ENCODE measurements around the gene CSPG4. TPM values are rescaled to one million over a fixed set of nuclear protein-coding genes. Genes with fewer than 3 reads are reported as not detected.
"Not testable (repeated sequence)": the region's sequence is repeated elsewhere in the genome, so short reads cannot be mapped to it uniquely, and the experiment has no call there.

The CSPG4 gene
- total and polyA plus RNA-seq, 2 donors: 1.5 to 4.9 TPM

DNA sequence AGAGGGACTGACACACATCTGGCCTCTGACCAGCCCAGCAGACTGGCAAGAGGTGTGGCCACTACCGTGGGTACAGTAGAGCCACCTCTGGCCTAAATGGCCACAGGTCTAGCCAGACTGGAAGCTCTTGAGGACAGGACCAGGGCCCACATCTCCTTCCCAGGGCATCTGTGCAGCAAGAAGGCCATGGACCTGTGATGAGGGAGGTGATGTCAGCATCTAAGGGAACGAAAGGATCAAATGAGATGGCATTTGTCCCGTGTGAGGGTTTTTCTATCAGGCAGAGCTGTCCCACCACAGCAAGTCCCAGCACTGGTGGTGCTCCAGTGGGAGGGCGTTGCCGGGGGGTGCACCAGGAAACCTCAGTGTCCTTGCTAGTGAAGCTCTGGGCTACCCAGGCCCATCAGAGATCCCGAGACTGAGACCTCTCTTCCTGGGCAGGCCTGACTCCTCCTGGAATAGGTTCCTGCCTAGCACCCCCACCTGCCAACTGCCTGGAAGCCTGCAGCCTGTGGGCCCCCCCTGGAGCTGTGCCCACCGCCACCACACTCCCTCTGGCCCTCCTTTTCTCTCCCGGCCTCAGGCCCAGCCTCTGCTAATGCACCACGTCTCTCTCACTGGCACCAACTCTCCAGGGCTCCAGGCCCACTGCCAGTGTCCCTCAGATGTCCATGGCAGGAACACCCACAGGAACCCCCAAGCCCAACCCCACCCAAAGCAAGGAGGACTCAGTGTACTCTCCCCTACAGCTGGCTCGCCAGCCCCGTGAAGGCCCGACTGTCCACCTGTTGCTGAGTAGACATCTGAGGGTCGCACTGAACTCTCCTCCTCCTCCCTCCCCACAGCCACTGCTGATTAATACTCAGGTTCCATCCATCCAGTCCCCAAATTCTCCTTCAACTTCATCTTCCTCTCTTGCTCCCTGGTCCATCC is 11.3 kb downstream of the CSPG4 start:
- H3K9me3 ChIP-seq (ENCODE audit: control insufficient read depth in 2 of 2, insufficient read depth in 1 of 2, low read length in 1 of 2); H3K4me1 ChIP-seq (ENCODE audit: control insufficient read depth in 2 of 2, insufficient read depth in 2 of 2, low read length in 2 of 2); H3K4me3 ChIP-seq (ENCODE audit: low read length in 2 of 2); H3K27me3 ChIP-seq (ENCODE audit: control insufficient read depth in 2 of 2, insufficient read depth in 1 of 2, low read length in 1 of 2); DNase-seq (ENCODE audit: low read depth in 6 of 9, low spot score in 9 of 9); H3K36me3 ChIP-seq (ENCODE audit: control insufficient read depth in 2 of 2, insufficient read depth in 2 of 2, low read length in 1 of 2); H3K27ac ChIP-seq (ENCODE audit: low read depth in 1 of 2, low read length in 1 of 2): not testable (repeated sequence)
- WGBS: 95% methylated on average over 13 of the region's 13 CpGs

DNA sequence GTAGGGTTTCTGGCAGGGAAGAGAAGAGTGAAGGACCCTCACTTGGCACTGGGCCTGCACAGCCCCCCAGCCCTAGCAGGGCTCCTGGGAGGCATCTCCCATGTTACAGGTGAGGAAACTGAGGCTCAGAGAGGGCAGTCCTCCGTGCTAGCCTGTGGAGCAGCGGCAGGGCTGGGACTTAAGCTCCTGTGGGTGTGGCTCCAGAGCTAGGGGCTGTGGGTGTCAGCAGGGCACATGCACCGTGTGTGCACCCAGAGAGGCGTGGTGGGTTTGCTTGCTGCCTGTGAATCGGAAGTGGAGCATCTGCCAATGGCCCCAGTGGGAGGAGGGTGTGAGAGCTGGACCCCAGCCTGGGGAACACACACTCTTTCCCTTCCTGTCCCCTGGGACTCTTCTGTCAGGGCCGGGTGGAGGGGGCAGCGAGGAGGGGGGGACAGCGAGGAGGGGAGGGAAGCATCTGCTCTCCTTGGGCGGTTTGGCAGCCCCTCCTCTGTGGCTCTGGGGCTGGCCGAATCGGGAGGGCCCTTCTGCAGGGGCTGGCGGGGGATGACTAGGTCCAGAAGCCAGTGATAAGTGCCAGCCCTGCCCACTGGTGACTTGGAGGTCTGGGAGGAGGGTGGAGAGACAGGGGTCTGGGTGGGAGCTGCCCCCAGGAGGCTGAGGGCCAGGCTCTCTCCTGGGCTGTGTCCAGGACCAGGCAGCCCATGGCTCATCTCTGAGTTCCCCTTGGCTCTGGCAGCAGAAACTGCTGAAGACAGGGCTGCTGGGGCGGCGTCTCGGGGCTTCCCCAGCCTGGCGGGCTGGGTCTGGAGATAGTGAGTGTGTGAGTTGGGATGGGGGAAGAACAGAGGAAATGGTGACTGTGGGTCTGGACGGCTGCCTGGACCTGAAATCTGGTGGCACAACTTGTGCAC is 12.4 kb downstream of the CSPG4 start:
- H3K27me3 ChIP-seq (ENCODE audit: control insufficient read depth in 2 of 2, insufficient read depth in 1 of 2, low read length in 1 of 2); DNase-seq (ENCODE audit: low read depth in 6 of 9, low spot score in 9 of 9); H3K9me3 ChIP-seq (ENCODE audit: control insufficient read depth in 2 of 2, insufficient read depth in 1 of 2, low read length in 1 of 2); H3K36me3 ChIP-seq (ENCODE audit: control insufficient read depth in 2 of 2, insufficient read depth in 2 of 2, low read length in 1 of 2); H3K4me3 ChIP-seq (ENCODE audit: low read length in 2 of 2): not testable (repeated sequence)
- WGBS: 20% methylated on average over 15 of the region's 17 CpGs
- Histone ChIP-seq H3K27ac (ENCODE audit: low read depth in 1 of 2, low read length in 1 of 2) (peak overlapping the region in 1 of 2 donors; percentile 4), H3K4me1 (ENCODE audit: control insufficient read depth in 2 of 2, insufficient read depth in 2 of 2, low read length in 2 of 2) (peaks cover 2 to 10% of the 10 kb centered on the region in 2 donors)

- peaks cover 5 to 17% of the 10 kb centered on the region in 2 donors for H3K4me1 ChIP-seq (ENCODE audit: control insufficient read depth in 2 of 2, insufficient read depth in 2 of 2, low read length in 2 of 2)
- not testable (repeated sequence) for H3K27me3 ChIP-seq (ENCODE audit: control insufficient read depth in 2 of 2, insufficient read depth in 1 of 2, low read length in 1 of 2); DNase-seq (ENCODE audit: low read depth in 6 of 9, low spot score in 9 of 9); H3K4me3 ChIP-seq (ENCODE audit: low read length in 2 of 2); H3K36me3 ChIP-seq (ENCODE audit: control insufficient read depth in 2 of 2, insufficient read depth in 2 of 2, low read length in 1 of 2); H3K9me3 ChIP-seq (ENCODE audit: control insufficient read depth in 2 of 2, insufficient read depth in 1 of 2, low read length in 1 of 2); H3K27ac ChIP-seq (ENCODE audit: low read depth in 1 of 2, low read length in 1 of 2)
- 64% methylated on average over 7 of the region's 7 CpGs for WGBS
Observed at GRCh38 chr15:75699517-75699916, 13.1 kb downstream of the CSPG4 start.

DNA sequence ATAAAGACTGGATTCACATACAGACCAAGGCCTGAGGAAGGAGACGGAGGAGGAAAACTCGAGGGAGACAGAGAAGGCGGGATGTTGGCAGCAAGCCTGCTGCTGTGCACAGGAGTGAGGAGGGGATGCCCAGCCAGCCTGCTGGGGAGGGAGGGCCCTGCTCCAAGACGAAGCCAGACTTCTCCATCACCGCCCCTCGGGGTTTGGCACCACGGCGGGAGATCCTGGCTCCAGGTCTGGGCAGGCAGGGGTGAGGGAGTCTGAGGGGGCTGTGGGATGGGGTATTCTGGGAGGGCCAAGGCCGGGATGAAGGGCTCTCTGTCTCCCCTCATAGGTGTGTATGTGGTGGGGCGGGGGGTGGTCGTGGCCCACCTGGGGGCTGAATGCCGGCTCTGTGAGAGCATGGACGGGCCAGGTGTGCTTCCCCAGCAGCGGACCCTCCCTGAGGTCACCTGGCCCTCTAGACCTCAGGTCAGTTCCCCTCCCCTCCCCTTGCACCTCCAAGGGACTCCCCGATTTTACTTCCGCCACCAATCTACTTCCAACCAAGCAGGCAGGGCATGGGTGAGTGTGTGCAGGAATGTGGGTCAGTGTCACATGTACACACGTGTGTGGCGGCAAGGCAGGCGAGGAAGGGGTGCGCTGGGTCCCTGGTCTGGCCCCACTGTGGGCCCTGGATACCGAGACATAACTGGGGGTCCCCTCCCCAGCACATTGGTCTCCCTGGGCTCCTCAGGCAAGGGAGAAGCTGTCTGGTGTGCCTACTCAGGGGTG is 14.5 kb downstream of the CSPG4 start:
- H3K4me3 ChIP-seq (ENCODE audit: low read length in 2 of 2); H3K36me3 ChIP-seq (ENCODE audit: control insufficient read depth in 2 of 2, insufficient read depth in 2 of 2, low read length in 1 of 2); H3K9me3 ChIP-seq (ENCODE audit: control insufficient read depth in 2 of 2, insufficient read depth in 1 of 2, low read length in 1 of 2); H3K27ac ChIP-seq (ENCODE audit: low read depth in 1 of 2, low read length in 1 of 2); DNase-seq (ENCODE audit: low read depth in 6 of 9, low spot score in 9 of 9): not testable (repeated sequence)
- 90% methylated on average over 21 of the region's 21 CpGs for WGBS
- H3K27me3 ChIP-seq (ENCODE audit: control insufficient read depth in 2 of 2, insufficient read depth in 1 of 2, low read length in 1 of 2): peaks cover 0 to 16% of the 10 kb centered on the region in 2 donors
- peaks cover 5 to 28% of the 10 kb centered on the region in 2 donors for H3K4me1 ChIP-seq (ENCODE audit: control insufficient read depth in 2 of 2, insufficient read depth in 2 of 2, low read length in 2 of 2)

GRCh38 chr15:75697523-75697922 is 15.1 kb downstream of the CSPG4 start:
- no peak for DNase-seq (ENCODE audit: low read depth in 6 of 9, low spot score in 9 of 9)
- H3K4me3 ChIP-seq (ENCODE audit: low read length in 2 of 2): no peak overlapping the region
- H3K36me3 ChIP-seq (ENCODE audit: control insufficient read depth in 2 of 2, insufficient read depth in 2 of 2, low read length in 1 of 2): no peaks in the 10 kb centered on the region
- H3K27me3 ChIP-seq (ENCODE audit: control insufficient read depth in 2 of 2, insufficient read depth in 1 of 2, low read length in 1 of 2): peaks cover 0 to 16% of the 10 kb centered on the region in 2 donors
- peaks cover 5 to 28% of the 10 kb centered on the region in 2 donors for H3K4me1 ChIP-seq (ENCODE audit: control insufficient read depth in 2 of 2, insufficient read depth in 2 of 2, low read length in 2 of 2)
- H3K27ac ChIP-seq (ENCODE audit: low read depth in 1 of 2, low read length in 1 of 2): no peak overlapping the region
- H3K9me3 ChIP-seq (ENCODE audit: control insufficient read depth in 2 of 2, insufficient read depth in 1 of 2, low read length in 1 of 2): no peaks in the 10 kb centered on the region
- WGBS: 93% methylated on average over 7 of the region's 7 CpGs

GRCh38 chr15:75696854-75697259 is 15.8 kb downstream of the CSPG4 start:
- Histone ChIP-seq H3K36me3 (ENCODE audit: control insufficient read depth in 2 of 2, insufficient read depth in 2 of 2, low read length in 1 of 2) (no peaks in the 10 kb centered on the region), H3K27me3 (ENCODE audit: control insufficient read depth in 2 of 2, insufficient read depth in 1 of 2, low read length in 1 of 2) (peaks cover 0 to 16% of the 10 kb centered on the region in 2 donors), H3K4me3 (ENCODE audit: low read length in 2 of 2) (no peak overlapping the region), H3K9me3 (ENCODE audit: control insufficient read depth in 2 of 2, insufficient read depth in 1 of 2, low read length in 1 of 2) (no peaks in the 10 kb centered on the region), H3K27ac (ENCODE audit: low read depth in 1 of 2, low read length in 1 of 2) (no peak overlapping the region), H3K4me1 (ENCODE audit: control insufficient read depth in 2 of 2, insufficient read depth in 2 of 2, low read length in 2 of 2) (peaks cover 5 to 28% of the 10 kb centered on the region in 2 donors)
- WGBS: 92% methylated on average over 11 of the region's 11 CpGs
- DNase-seq (ENCODE audit: low read depth in 6 of 9, low spot score in 9 of 9): no peak

- no peaks in the 10 kb centered on the region for H3K36me3 ChIP-seq (ENCODE audit: control insufficient read depth in 2 of 2, insufficient read depth in 2 of 2, low read length in 1 of 2)
- H3K4me1 ChIP-seq (ENCODE audit: control insufficient read depth in 2 of 2, insufficient read depth in 2 of 2, low read length in 2 of 2): peaks cover 5 to 28% of the 10 kb centered on the region in 2 donors
- H3K27ac ChIP-seq (ENCODE audit: low read depth in 1 of 2, low read length in 1 of 2): no peak overlapping the region
- DNase-seq (ENCODE audit: low read depth in 6 of 9, low spot score in 9 of 9): no peak
- peaks cover 0 to 16% of the 10 kb centered on the region in 2 donors for H3K27me3 ChIP-seq (ENCODE audit: control insufficient read depth in 2 of 2, insufficient read depth in 1 of 2, low read length in 1 of 2)
- whole genome bisulfite sequencing: 93% methylated on average over 14 of the region's 14 CpGs
- no peaks in the 10 kb centered on the region for H3K9me3 ChIP-seq (ENCODE audit: control insufficient read depth in 2 of 2, insufficient read depth in 1 of 2, low read length in 1 of 2)
- H3K4me3 ChIP-seq (ENCODE audit: low read length in 2 of 2): no peak overlapping the region
Observed at GRCh38 chr15:75696311-75696720, 16.3 kb downstream of the CSPG4 start.

DNA sequence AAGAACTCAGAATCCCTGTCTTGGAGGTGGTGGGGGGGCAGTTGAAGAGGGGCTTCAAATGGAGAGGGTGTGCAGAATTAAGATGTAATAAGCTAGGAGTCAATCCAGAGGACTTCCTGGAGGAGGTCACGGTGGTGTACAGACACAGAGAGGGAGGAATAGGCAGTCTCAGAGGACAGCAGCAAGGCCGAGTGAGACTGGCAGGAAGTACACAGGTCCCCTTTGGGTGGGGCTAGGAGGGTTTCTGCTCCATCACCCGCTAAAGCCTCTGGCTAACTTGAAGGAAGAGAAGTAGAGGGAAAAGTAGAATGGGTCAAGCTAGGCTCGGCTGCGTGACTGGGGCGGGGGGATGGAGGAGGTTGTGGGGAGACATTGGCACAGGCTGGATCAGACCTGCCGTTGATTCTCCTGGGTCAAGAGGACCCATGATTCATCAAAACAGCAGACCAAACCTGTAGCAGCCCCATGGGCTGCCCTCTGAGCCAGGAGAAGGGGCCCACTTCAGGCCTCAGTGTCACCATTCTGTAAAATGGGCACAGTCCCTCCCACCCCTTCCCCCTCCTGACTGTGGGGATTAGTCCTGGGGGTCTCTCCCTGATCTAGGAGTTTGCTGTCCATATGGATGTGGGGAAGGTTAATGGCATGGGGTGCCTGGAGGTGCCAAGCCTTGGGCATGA is 16.9 kb downstream of the CSPG4 start:
- Histone ChIP-seq H3K36me3 (ENCODE audit: control insufficient read depth in 2 of 2, insufficient read depth in 2 of 2, low read length in 1 of 2) (no peaks in the 10 kb centered on the region), H3K27me3 (ENCODE audit: control insufficient read depth in 2 of 2, insufficient read depth in 1 of 2, low read length in 1 of 2) (peaks cover 0 to 16% of the 10 kb centered on the region in 2 donors), H3K4me3 (ENCODE audit: low read length in 2 of 2) (no peak overlapping the region), H3K27ac (ENCODE audit: low read depth in 1 of 2, low read length in 1 of 2) (peak overlapping the region in 1 of 2 donors; percentile 15), H3K4me1 (ENCODE audit: control insufficient read depth in 2 of 2, insufficient read depth in 2 of 2, low read length in 2 of 2) (peaks cover 5 to 25% of the 10 kb centered on the region in 2 donors), H3K9me3 (ENCODE audit: control insufficient read depth in 2 of 2, insufficient read depth in 1 of 2, low read length in 1 of 2) (no peaks in the 10 kb centered on the region)
- no peak for DNase-seq (ENCODE audit: low read depth in 6 of 9, low spot score in 9 of 9)
- WGBS: 73% methylated on average over 7 of the region's 7 CpGs
